Measurements from ENCODE around the gene LRMDA. TPM values are rescaled to one million over a fixed set of nuclear protein-coding genes. Genes with fewer than 3 reads are reported as not detected.

Gene LRMDA
- total RNA-seq, 3 donors from 2014 or later = not detected

- no peak for DNase-seq
- Mint-ChIP-seq H3K4me3 (no peak overlapping the region), H3K27me3 (ENCODE audit: low read depth) (no peaks in the 10 kb centered on the region), H3K9me3 (no peaks in the 10 kb centered on the region), H3K36me3 (ENCODE audit: insufficient read depth) (no peaks in the 10 kb centered on the region), H3K4me1 (ENCODE audit: low read depth) (no peaks in the 10 kb centered on the region)
- no peak for ATAC-seq
These were observed 837.5 kb downstream of the LRMDA start for GRCh38 chr10:76268954-76269353.

- DNase-seq (no peak), ATAC-seq (no peak)
- no peaks in the 10 kb centered on the region for H3K36me3 Mint-ChIP-seq (ENCODE audit: insufficient read depth)
- H3K9me3 Mint-ChIP-seq = peaks cover 11% of the 10 kb centered on the region
- no peak overlapping the region for H3K4me3 Mint-ChIP-seq
- no peaks in the 10 kb centered on the region for H3K4me1 Mint-ChIP-seq (ENCODE audit: low read depth)
- no peaks in the 10 kb centered on the region for H3K27me3 Mint-ChIP-seq (ENCODE audit: low read depth)
These were observed 839.0 kb downstream of the LRMDA start for GRCh38 chr10:76270464-76270863.

- DNase-seq (no peak), ATAC-seq (no peak)
- peaks cover 25% of the 10 kb centered on the region for H3K9me3 Mint-ChIP-seq
- H3K4me1 Mint-ChIP-seq (ENCODE audit: low read depth) = no peaks in the 10 kb centered on the region
- no peak overlapping the region for H3K4me3 Mint-ChIP-seq
- no peaks in the 10 kb centered on the region for H3K27me3 Mint-ChIP-seq (ENCODE audit: low read depth)
- H3K36me3 Mint-ChIP-seq (ENCODE audit: insufficient read depth) = no peaks in the 10 kb centered on the region
These were observed 843.5 kb downstream of the LRMDA start for GRCh38 chr10:76274933-76275332.

GRCh38 chr10:76278811-76279460, 847.5 kb downstream of the LRMDA start:
- H3K4me1 Mint-ChIP-seq (ENCODE audit: low read depth) = no peaks in the 10 kb centered on the region
- ATAC-seq (no peak), DNase-seq (no peak)
- H3K4me3 Mint-ChIP-seq = no peak overlapping the region
- H3K9me3 Mint-ChIP-seq = peaks cover 26% of the 10 kb centered on the region
- no peaks in the 10 kb centered on the region for H3K36me3 Mint-ChIP-seq (ENCODE audit: insufficient read depth)
- H3K27me3 Mint-ChIP-seq (ENCODE audit: low read depth) = no peaks in the 10 kb centered on the region

GRCh38 chr10:76281659-76282058, 850.2 kb downstream of the LRMDA start:
- Mint-ChIP-seq H3K27me3 (ENCODE audit: low read depth) (no peaks in the 10 kb centered on the region), H3K4me1 (ENCODE audit: low read depth) (no peaks in the 10 kb centered on the region), H3K9me3 (peaks cover 11% of the 10 kb centered on the region), H3K36me3 (ENCODE audit: insufficient read depth) (no peaks in the 10 kb centered on the region), H3K4me3 (no peak overlapping the region)
- ATAC-seq (no peak), DNase-seq (no peak)

- H3K4me1 Mint-ChIP-seq (ENCODE audit: low read depth) = no peaks in the 10 kb centered on the region
- H3K27me3 Mint-ChIP-seq (ENCODE audit: low read depth) = no peaks in the 10 kb centered on the region
- H3K36me3 Mint-ChIP-seq (ENCODE audit: insufficient read depth) = no peaks in the 10 kb centered on the region
- DNase-seq (no peak), ATAC-seq (no peak)
- H3K4me3 Mint-ChIP-seq = no peak overlapping the region
- H3K9me3 Mint-ChIP-seq = peaks cover 9% of the 10 kb centered on the region
These were observed 850.9 kb downstream of the LRMDA start for GRCh38 chr10:76282061-76283025.

- no peaks in the 10 kb centered on the region for H3K36me3 Mint-ChIP-seq (ENCODE audit: insufficient read depth)
- H3K4me1 Mint-ChIP-seq (ENCODE audit: low read depth) = no peaks in the 10 kb centered on the region
- no peak for DNase-seq
- peaks cover 3% of the 10 kb centered on the region for H3K9me3 Mint-ChIP-seq
- H3K4me3 Mint-ChIP-seq = no peak overlapping the region
- no peaks in the 10 kb centered on the region for H3K27me3 Mint-ChIP-seq (ENCODE audit: low read depth)
- no peak for ATAC-seq
These were observed 852.9 kb downstream of the LRMDA start for GRCh38 chr10:76284351-76284750.

- Mint-ChIP-seq H3K27me3 (ENCODE audit: low read depth) (no peaks in the 10 kb centered on the region), H3K4me1 (ENCODE audit: low read depth) (no peaks in the 10 kb centered on the region), H3K4me3 (no peak overlapping the region), H3K36me3 (ENCODE audit: insufficient read depth) (no peaks in the 10 kb centered on the region), H3K9me3 (peaks cover 3% of the 10 kb centered on the region)
- ATAC-seq (no peak), DNase-seq (no peak)
These were observed 853.6 kb downstream of the LRMDA start for GRCh38 chr10:76285012-76285411.

- H3K36me3 Mint-ChIP-seq (ENCODE audit: insufficient read depth) = no peaks in the 10 kb centered on the region
- H3K27me3 Mint-ChIP-seq (ENCODE audit: low read depth) = no peaks in the 10 kb centered on the region
- H3K4me1 Mint-ChIP-seq (ENCODE audit: low read depth) = no peaks in the 10 kb centered on the region
- H3K9me3 Mint-ChIP-seq = peaks cover 3% of the 10 kb centered on the region
- DNase-seq (no peak), ATAC-seq (no peak)
- no peak overlapping the region for H3K4me3 Mint-ChIP-seq
These were observed 854.1 kb downstream of the LRMDA start for GRCh38 chr10:76285515-76285914.

GRCh38 chr10:76286536-76286935, 855.1 kb downstream of the LRMDA start:
- no peaks in the 10 kb centered on the region for H3K27me3 Mint-ChIP-seq (ENCODE audit: low read depth)
- H3K36me3 Mint-ChIP-seq (ENCODE audit: insufficient read depth) = no peaks in the 10 kb centered on the region

GRCh38 chr10:76287856-76288255, 856.4 kb downstream of the LRMDA start:
- H3K36me3 Mint-ChIP-seq (ENCODE audit: insufficient read depth) = no peaks in the 10 kb centered on the region
- no peak overlapping the region for H3K4me3 Mint-ChIP-seq
- no peak for DNase-seq
- no peak for ATAC-seq
- H3K4me1 Mint-ChIP-seq (ENCODE audit: low read depth) = no peaks in the 10 kb centered on the region
- no peaks in the 10 kb centered on the region for H3K27me3 Mint-ChIP-seq (ENCODE audit: low read depth)
- H3K9me3 Mint-ChIP-seq = peaks cover 3% of the 10 kb centered on the region

More at GRCh38 chr10:76286536-76286935, 855.1 kb downstream of the LRMDA start:
- H3K9me3 Mint-ChIP-seq = peaks cover 3% of the 10 kb centered on the region
- H3K4me1 Mint-ChIP-seq (ENCODE audit: low read depth) = no peaks in the 10 kb centered on the region
- ATAC-seq = no peak
- DNase-seq = no peak
- no peak overlapping the region for H3K4me3 Mint-ChIP-seq

GRCh38 chr10:76291175-76291574, 859.8 kb downstream of the LRMDA start:
- no peak for DNase-seq
- Mint-ChIP-seq H3K27me3 (ENCODE audit: low read depth) (no peaks in the 10 kb centered on the region), H3K9me3 (no peaks in the 10 kb centered on the region), H3K36me3 (ENCODE audit: insufficient read depth) (no peaks in the 10 kb centered on the region), H3K4me1 (ENCODE audit: low read depth) (no peaks in the 10 kb centered on the region), H3K4me3 (no peak overlapping the region)
- ATAC-seq = no peak

GRCh38 chr10:76291885-76292284, 860.5 kb downstream of the LRMDA start:
- no peaks in the 10 kb centered on the region for H3K36me3 Mint-ChIP-seq (ENCODE audit: insufficient read depth)
- H3K4me1 Mint-ChIP-seq (ENCODE audit: low read depth) = no peaks in the 10 kb centered on the region
- H3K27me3 Mint-ChIP-seq (ENCODE audit: low read depth) = no peaks in the 10 kb centered on the region
- H3K9me3 Mint-ChIP-seq = no peaks in the 10 kb centered on the region
- no peak for ATAC-seq
- DNase-seq = no peak
- H3K4me3 Mint-ChIP-seq = no peak overlapping the region

GRCh38 chr10:76296957-76297356, 865.5 kb downstream of the LRMDA start:
- no peaks in the 10 kb centered on the region for H3K36me3 Mint-ChIP-seq (ENCODE audit: insufficient read depth)
- ATAC-seq (no peak), DNase-seq (no peak)
- H3K4me1 Mint-ChIP-seq (ENCODE audit: low read depth) = no peaks in the 10 kb centered on the region
- H3K4me3 Mint-ChIP-seq = no peak overlapping the region
- H3K27me3 Mint-ChIP-seq (ENCODE audit: low read depth) = no peaks in the 10 kb centered on the region
- no peaks in the 10 kb centered on the region for H3K9me3 Mint-ChIP-seq

- Mint-ChIP-seq H3K4me3 (no peak overlapping the region), H3K27me3 (ENCODE audit: low read depth) (no peaks in the 10 kb centered on the region), H3K9me3 (no peaks in the 10 kb centered on the region), H3K4me1 (ENCODE audit: low read depth) (no peaks in the 10 kb centered on the region), H3K36me3 (ENCODE audit: insufficient read depth) (no peaks in the 10 kb centered on the region)
- ATAC-seq (no peak), DNase-seq (no peak)
These were observed 865.9 kb downstream of the LRMDA start for GRCh38 chr10:76297358-76297757.

All from activated T-cell treated with anti-CD3 and anti-CD28 coated beads, Interleukin-2, amount 50 U/mL, for 4 hours (primary cell).